Lung (tissue), 12 donors: ENCODE measurements around the gene NKD2. TPM values are rescaled to one million over a fixed set of nuclear protein-coding genes. Genes with fewer than 3 reads are reported as not detected.

Experiments used
- ATAC-seq: fragments of 200-7000 bp; cut with Tn5 transposase; one replicate; pipeline ENCODE4 v1.9.1; 2020; ENCODE audit warnings: moderate number of reproducible peaks; ENCODE audit not compliant: insufficient read depth, low FRiP score
- DNase-seq, 3 donors: peaks; one replicate each; pipeline ENCODE4 v3.0.0-alpha.2; 2013 to 2017
- H3K27ac ChIP-seq, 2 donors: one replicate each; pipeline ENCODE4 v1.5.1; 2013; ENCODE audit warnings: mild to moderate bottlenecking in 2 of 2, moderate library complexity in 2 of 2, control low read depth in 1 of 2, inconsistent platforms in 1 of 2, low read depth in 1 of 2, low read length in 1 of 2
- H3K27me3 ChIP-seq, 3 donors: one replicate each; pipeline ENCODE4 v1.5.1; 2013; ENCODE audit warnings: low read length in 2 of 3; ENCODE audit not compliant: control insufficient read depth in 3 of 3, insufficient read depth in 3 of 3
- H3K36me3 ChIP-seq, 4 donors: one replicate each; pipeline ENCODE4 v1.5.1; 2013; ENCODE audit warnings: low read length in 4 of 4, mild to moderate bottlenecking in 1 of 4, moderate library complexity in 1 of 4; ENCODE audit not compliant: control insufficient read depth in 4 of 4, insufficient read depth in 4 of 4
- H3K4me1 ChIP-seq, 5 donors: one replicate each; pipeline ENCODE4 v1.5.1; 2013; ENCODE audit warnings: low read length in 5 of 5, mild to moderate bottlenecking in 2 of 5, moderate library complexity in 1 of 5; ENCODE audit not compliant: control insufficient read depth in 5 of 5, insufficient read depth in 5 of 5
- H3K4me3 ChIP-seq: one replicate; pipeline ENCODE4 v1.5.1; 2013; ENCODE audit warnings: mild to moderate bottlenecking, control low read depth, moderate library complexity
- H3K9ac ChIP-seq, 2 donors: one replicate each; pipeline ENCODE4 v1.5.1; 2013; ENCODE audit warnings: low read length in 2 of 2, control low read depth in 1 of 2; ENCODE audit not compliant: insufficient read depth in 1 of 2
- H3K9me3 ChIP-seq, 4 donors: one replicate each; pipeline ENCODE4 v1.5.1; 2013; ENCODE audit warnings: low read length in 3 of 4, mild to moderate bottlenecking in 1 of 4, moderate library complexity in 1 of 4; ENCODE audit not compliant: control insufficient read depth in 4 of 4, insufficient read depth in 3 of 4
- WGBS, 2 donors: extraction: QIAGEN DNeasy Blood & Tissue Kit; methylation state at CpG; one replicate each; pipeline ENCODE4 v1.1.7; 2013; 5-methylcytosine and 5-hydroxymethylcytosine counted together
- polyA plus RNA-seq, 2 donors: library from polyadenylated mRNA; stranded (reverse); fragments of 200-250 nt; gene quantifications; one replicate each; pipeline ENCODE4 v1.2.1, GENCODE V29; 2013
- total RNA-seq, 2 donors: library from RNA; depleted of rRNA in 1 of 2; stranded (reverse); fragments of >200 nt in 1 of 2; gene quantifications; one replicate each; pipeline ENCODE4 v1.2.1, GENCODE V29; 2014 to 2021
- TF ChIP-seq, protein P1 (sequence below): IDR thresholded peaks from 2 replicates; pipeline ENCODE4 v1.5.1; 2012; ENCODE audit warnings: mild to moderate bottlenecking; ENCODE audit errors: control extremely low read depth, extremely low read depth
- donor health status: control.
- donor health status: control.
- donor health status: Bipolar disorder and iron deficiency.
- donor health status: healthy.
- donor health status: DM: yes; HTN: yes; CAD: no.

The NKD2 gene
- total and polyA plus RNA-seq, 4 donors, result 9.9 to 88.0 (median 48.4) TPM

DNA sequence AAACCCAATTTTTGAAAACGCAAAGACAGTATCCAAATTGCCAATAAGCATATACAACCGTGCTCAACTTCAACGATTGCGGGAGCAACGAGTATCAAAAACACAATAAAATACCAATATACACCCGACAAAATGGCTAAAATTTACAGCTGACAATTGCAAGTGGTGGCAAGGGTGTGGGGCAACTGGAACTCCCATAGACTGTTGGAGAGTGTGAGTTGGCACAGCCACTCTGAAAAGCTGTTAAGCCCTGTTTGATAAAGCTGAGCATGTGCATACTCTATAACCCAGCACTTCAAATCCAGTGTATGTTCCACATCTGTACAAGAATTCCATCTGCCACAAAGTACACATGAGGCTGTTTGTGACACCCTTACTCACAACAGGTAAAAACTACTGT, 20.3 kb upstream of the NKD2 start:
- DNase-seq, result no peak
- 78 to 81% methylated on average over 6 of the region's 6 CpGs for WGBS, 2 donors

DNA sequence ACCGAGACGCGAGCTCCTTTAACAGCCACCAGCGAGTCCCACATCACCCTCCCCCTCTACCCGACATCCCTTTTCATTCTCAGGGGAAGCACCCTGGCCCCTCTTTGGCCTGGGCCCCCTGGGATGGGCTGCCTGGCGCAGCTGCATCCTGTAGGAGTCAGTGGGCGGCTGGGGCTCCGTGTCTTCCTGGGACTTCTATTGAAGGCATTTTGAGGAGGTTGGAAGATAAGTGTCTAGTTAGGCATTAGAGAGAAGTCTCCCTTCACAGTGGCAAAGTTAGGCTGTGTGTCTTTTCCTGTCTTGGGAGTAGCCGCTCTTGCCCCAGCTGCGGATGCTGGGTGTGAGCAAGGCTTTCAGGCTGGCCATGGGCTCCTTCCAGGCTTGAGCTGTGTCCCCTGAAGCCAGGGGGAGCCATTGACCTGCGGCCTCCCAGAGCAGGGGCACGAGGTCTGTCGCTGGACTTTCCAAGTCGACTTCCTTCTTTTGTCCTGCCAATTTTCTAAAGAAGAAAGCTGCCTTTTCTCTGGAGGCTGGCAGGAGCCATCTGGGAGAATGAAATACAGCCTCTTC, 18.6 kb upstream of the NKD2 start:
- Histone ChIP-seq H3K9me3 (peaks cover 0 to 2% (median 0%) of the 10 kb centered on the region in 4 donors), H3K4me3 (no peak overlapping the region), H3K4me1 (peaks cover 0 to 47% (median 24%) of the 10 kb centered on the region in 5 donors), H3K27me3 (no peaks in the 10 kb centered on the region), H3K9ac (peak overlapping the region in 1 of 2 donors; percentile 49), H3K36me3 (peaks cover 0 to 4% (median 0%) of the 10 kb centered on the region in 4 donors), H3K27ac (peak overlapping the region; percentile 13 to 20)
- 8 to 23% methylated on average over 14 of the region's 14 CpGs for WGBS, 2 donors
- ATAC-seq, result no peak
- peak; percentile 73 to 90 (median 85) for DNase-seq
- TF ChIP-seq, protein P1, sequence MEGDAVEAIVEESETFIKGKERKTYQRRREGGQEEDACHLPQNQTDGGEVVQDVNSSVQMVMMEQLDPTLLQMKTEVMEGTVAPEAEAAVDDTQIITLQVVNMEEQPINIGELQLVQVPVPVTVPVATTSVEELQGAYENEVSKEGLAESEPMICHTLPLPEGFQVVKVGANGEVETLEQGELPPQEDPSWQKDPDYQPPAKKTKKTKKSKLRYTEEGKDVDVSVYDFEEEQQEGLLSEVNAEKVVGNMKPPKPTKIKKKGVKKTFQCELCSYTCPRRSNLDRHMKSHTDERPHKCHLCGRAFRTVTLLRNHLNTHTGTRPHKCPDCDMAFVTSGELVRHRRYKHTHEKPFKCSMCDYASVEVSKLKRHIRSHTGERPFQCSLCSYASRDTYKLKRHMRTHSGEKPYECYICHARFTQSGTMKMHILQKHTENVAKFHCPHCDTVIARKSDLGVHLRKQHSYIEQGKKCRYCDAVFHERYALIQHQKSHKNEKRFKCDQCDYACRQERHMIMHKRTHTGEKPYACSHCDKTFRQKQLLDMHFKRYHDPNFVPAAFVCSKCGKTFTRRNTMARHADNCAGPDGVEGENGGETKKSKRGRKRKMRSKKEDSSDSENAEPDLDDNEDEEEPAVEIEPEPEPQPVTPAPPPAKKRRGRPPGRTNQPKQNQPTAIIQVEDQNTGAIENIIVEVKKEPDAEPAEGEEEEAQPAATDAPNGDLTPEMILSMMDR, result peak; percentile 35

More for the DNA sequence above, 20.3 kb upstream of the NKD2 start:
- no peak overlapping the region for H3K27ac ChIP-seq
- TF ChIP-seq, protein P1, result no peak
- no peak for ATAC-seq
- H3K4me3 ChIP-seq, result no peak overlapping the region
- H3K36me3 ChIP-seq, result peaks cover 0 to 4% (median 0%) of the 10 kb centered on the region in 4 donors
- no peaks in the 10 kb centered on the region for H3K27me3 ChIP-seq
- peaks cover 0 to 2% (median 0%) of the 10 kb centered on the region in 4 donors for H3K9me3 ChIP-seq
- H3K4me1 ChIP-seq, result peaks cover 0 to 32% (median 12%) of the 10 kb centered on the region in 5 donors
- no peak overlapping the region for H3K9ac ChIP-seq

GRCh38 chr5:991472-992267, 16.9 kb upstream of the NKD2 start:
- ATAC-seq (no peak), DNase-seq (no peak)
- Histone ChIP-seq H3K36me3 (peaks cover 0 to 4% (median 0%) of the 10 kb centered on the region in 4 donors), H3K9ac (no peak overlapping the region), H3K27me3 (no peaks in the 10 kb centered on the region), H3K9me3 (peaks cover 0 to 2% (median 0%) of the 10 kb centered on the region in 4 donors), H3K27ac (peak overlapping the region in 1 of 2 donors; percentile 62), H3K4me3 (no peak overlapping the region), H3K4me1 (peaks cover 0 to 52% (median 29%) of the 10 kb centered on the region in 5 donors)
- 84 to 85% methylated on average over 12 of the region's 12 CpGs for WGBS, 2 donors
- TF ChIP-seq, protein P1, result no peak
